Endodermal cell (in vitro differentiated cells): ENCODE measurements around the gene RNF38. TPM values are rescaled to one million over a fixed set of nuclear protein-coding genes. Genes with fewer than 3 reads are reported as not detected.

Experiments used
- DNase-seq: peaks from one replicate; pipeline ENCODE4 v3.0.0-alpha.2; 2017
- H3K27ac ChIP-seq: 2 replicates; pipeline ENCODE4 v1.5.1; 2013; ENCODE audit warnings: mild to moderate bottlenecking, low read depth, low read length, moderate library complexity
- H3K27me3 ChIP-seq: 2 replicates; pipeline ENCODE4 v1.6.1; 2013; ENCODE audit warnings: mild to moderate bottlenecking, low read length, moderate library complexity; ENCODE audit not compliant: insufficient read depth, control insufficient read depth, poor library complexity, severe bottlenecking
- H3K36me3 ChIP-seq: 2 replicates; pipeline ENCODE4 v1.7.0; 2013; ENCODE audit warnings: mild to moderate bottlenecking, low read length, moderate library complexity; ENCODE audit not compliant: control insufficient read depth, insufficient read depth
- H3K4me1 ChIP-seq: one replicate; pipeline ENCODE4 v1.7.0; 2013; ENCODE audit warnings: low read length; ENCODE audit not compliant: control insufficient read depth, insufficient read depth
- H3K4me3 ChIP-seq: 2 replicates; pipeline ENCODE4 v1.5.1; 2013; ENCODE audit warnings: mild to moderate bottlenecking, low read length, moderate library complexity
- H3K9ac ChIP-seq: 2 replicates; pipeline ENCODE4 v1.6.1; 2013; ENCODE audit warnings: mild to moderate bottlenecking, low read length, moderate library complexity; ENCODE audit not compliant: poor library complexity, severe bottlenecking; ENCODE audit errors: extremely low read depth
- H3K9me3 ChIP-seq: 2 replicates; pipeline ENCODE4 v1.6.1; 2013; ENCODE audit warnings: mild to moderate bottlenecking, low read length, moderate library complexity; ENCODE audit not compliant: control insufficient read depth
- H3K27ac Mint-ChIP-seq: 2 replicates; pipeline ENCODE4 v1.8.0; 2020; ENCODE audit warnings: mixed read lengths
- H3K27me3 Mint-ChIP-seq: 2 replicates; pipeline ENCODE4 v1.8.0; 2021; ENCODE audit warnings: mild to moderate bottlenecking, mixed read lengths; ENCODE audit not compliant: insufficient read depth
- H3K36me3 Mint-ChIP-seq: 2 replicates; pipeline ENCODE4 v1.8.0; 2020; ENCODE audit warnings: low read depth, mixed read lengths
- H3K4me1 Mint-ChIP-seq: 2 replicates; pipeline ENCODE4 v1.8.0; 2020; ENCODE audit warnings: mixed read lengths
- H3K4me3 Mint-ChIP-seq: 2 replicates; pipeline ENCODE4 v1.8.0; 2020; ENCODE audit warnings: mild to moderate bottlenecking, moderate library complexity, mixed read lengths
- H3K9me3 Mint-ChIP-seq: 2 replicates; pipeline ENCODE4 v1.8.0; 2020; ENCODE audit warnings: mild to moderate bottlenecking, mixed read lengths
- CTCF ChIP-seq: fragments of 200-600 bp; sonication (generic); conservative IDR thresholded peaks from 2 replicates; pipeline ENCODE4 v1.5.0; 2021; ENCODE audit warnings: antibody characterized with exemption, mild to moderate bottlenecking
- WGBS, 2 experiments: methylation state at CpG; one replicate each; pipeline versions ENCODE4 v1.1.5 to v1.1.7; 2013; ENCODE audit warnings: missing lambda C conversion rate in 2 of 2, mixed read lengths in 1 of 2; ENCODE audit not compliant: insufficient coverage in 1 of 2, insufficient read length in 1 of 2; 5-methylcytosine and 5-hydroxymethylcytosine counted together
- total RNA-seq, 2 donors: library from RNA; stranded (reverse); fragmentation: NEBNext Ultra II Directional in 1 of 2; extraction: Animal tissue kit (Norgen Biotek cat#: 25700) in 1 of 2; gene quantifications; 2 replicates in 1 of 2; 3 replicates in 1 of 2; pipeline ENCODE4 v1.2.1, GENCODE V29; 2021

The RNF38 gene
- total RNA-seq, 2 donors from 2014 or later: 47.5 to 49.7 TPM

GRCh38 chr9:36402536-36402935, 2.5 kb upstream of the RNF38 start:
- Mint-ChIP-seq H3K27ac (peak overlapping the region; percentile 88), H3K36me3 (peaks cover 2% of the 10 kb centered on the region), H3K4me3 (no peak overlapping the region), H3K27me3 (no peaks in the 10 kb centered on the region), H3K9me3 (no peaks in the 10 kb centered on the region), H3K4me1 (peaks cover 34% of the 10 kb centered on the region)
- H3K9me3 ChIP-seq: no peaks in the 10 kb centered on the region
- DNase-seq: no peak
- no peak for TF ChIP-seq CTCF
- 79 to 89% methylated on average over 2 to 3 of the region's 3 CpGs for WGBS, 2 experiments
- peaks cover 12% of the 10 kb centered on the region for H3K4me1 ChIP-seq
- H3K9ac ChIP-seq: peak overlapping the region; percentile 28
- H3K36me3 ChIP-seq: peaks cover 7% of the 10 kb centered on the region
- peak overlapping the region; percentile 81 for H3K4me3 ChIP-seq
- H3K27ac ChIP-seq: no peak overlapping the region
- no peaks in the 10 kb centered on the region for H3K27me3 ChIP-seq

DNA sequence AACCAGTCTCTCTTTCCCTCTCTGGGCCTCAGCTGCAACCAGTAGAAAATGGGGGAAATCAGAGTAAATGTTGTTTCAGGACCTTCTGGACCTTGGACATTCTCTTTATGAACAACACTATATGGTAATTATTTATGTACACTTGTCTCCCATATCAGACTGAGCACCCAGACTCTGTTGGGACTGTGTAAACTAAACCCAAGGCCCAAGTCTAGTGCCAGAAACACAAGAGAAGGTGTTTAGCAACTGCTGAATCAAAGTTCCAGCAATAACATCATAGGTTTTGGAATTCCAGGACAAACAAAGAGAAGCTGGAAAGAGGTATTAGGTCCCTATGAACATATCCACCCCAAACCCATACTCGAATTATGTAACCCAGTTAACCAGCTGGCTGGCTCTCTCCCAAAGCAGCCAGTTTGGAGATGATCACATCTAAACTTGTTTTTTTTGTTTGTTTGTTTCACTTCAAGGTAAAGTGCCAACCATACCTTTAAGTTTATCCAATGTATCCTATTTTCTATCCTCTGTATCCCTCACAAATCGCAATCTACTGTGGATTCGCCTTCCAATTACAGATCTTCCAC, 1.9 kb upstream of the RNF38 start:
- TF ChIP-seq CTCF: no peak
- Mint-ChIP-seq H3K4me1 (peaks cover 32% of the 10 kb centered on the region), H3K9me3 (no peaks in the 10 kb centered on the region), H3K27me3 (no peaks in the 10 kb centered on the region), H3K27ac (peak overlapping the region; percentile 91), H3K4me3 (peak overlapping the region; percentile 78), H3K36me3 (peaks cover 2% of the 10 kb centered on the region)
- Histone ChIP-seq H3K27ac (no peak overlapping the region), H3K9ac (peak overlapping the region; percentile 39), H3K36me3 (peaks cover 7% of the 10 kb centered on the region), H3K27me3 (no peaks in the 10 kb centered on the region), H3K4me3 (peak overlapping the region; percentile 81), H3K9me3 (no peaks in the 10 kb centered on the region), H3K4me1 (peaks cover 12% of the 10 kb centered on the region)
- WGBS, 2 experiments: 92 to 96% methylated on average over 2 to 3 of the region's 3 CpGs
- no peak for DNase-seq

DNA sequence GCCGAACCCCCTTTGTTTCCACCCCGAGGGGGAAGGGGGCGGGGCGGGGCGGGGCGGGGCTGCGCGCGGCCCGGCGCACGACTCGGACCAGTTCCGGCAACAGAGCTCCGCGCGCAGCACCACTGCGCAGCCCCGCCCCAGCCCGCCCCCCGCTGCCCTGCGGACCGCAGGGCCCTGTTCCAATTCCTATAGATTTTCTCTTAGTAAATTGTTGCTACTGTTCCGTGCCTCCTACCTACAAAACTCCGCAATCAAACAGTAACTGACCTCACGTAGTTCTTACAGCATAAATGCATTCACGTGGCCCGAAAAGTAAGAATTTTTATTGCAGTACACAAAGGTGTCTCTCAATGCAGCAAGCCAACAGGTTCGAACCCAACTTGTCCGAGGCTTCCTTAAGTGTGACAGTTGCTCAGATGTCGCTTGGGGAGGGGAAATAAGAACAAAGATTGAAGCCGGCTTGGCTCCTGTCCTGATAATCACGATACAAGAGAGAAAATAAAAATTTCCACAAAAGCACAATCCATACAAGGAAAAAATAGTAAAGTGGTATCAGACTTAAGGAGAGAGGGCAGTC, 1.2 kb upstream of the RNF38 start:
- DNase-seq: no peak
- 5 to 10% methylated on average over 12 to 33 of the region's 33 CpGs for WGBS, 2 experiments
- peaks cover 12% of the 10 kb centered on the region for H3K4me1 ChIP-seq
- H3K27me3 ChIP-seq: no peaks in the 10 kb centered on the region
- H3K9ac ChIP-seq: peak overlapping the region; percentile 94
- no peaks in the 10 kb centered on the region for H3K9me3 ChIP-seq
- Mint-ChIP-seq H3K4me1 (peaks cover 24% of the 10 kb centered on the region), H3K27ac (peak overlapping the region; percentile 91), H3K36me3 (peaks cover 2% of the 10 kb centered on the region), H3K9me3 (no peaks in the 10 kb centered on the region), H3K27me3 (no peaks in the 10 kb centered on the region), H3K4me3 (peak overlapping the region; percentile 78)
- no peak for TF ChIP-seq CTCF
- H3K27ac ChIP-seq: peak overlapping the region; percentile 99
- peak overlapping the region; percentile 100 for H3K4me3 ChIP-seq
- H3K36me3 ChIP-seq: peaks cover 10% of the 10 kb centered on the region
